ENCODE data around the gene ALK. TPM values are rescaled to one million over a fixed set of nuclear protein-coding genes. Genes with fewer than 3 reads are reported as not detected.

The ALK gene
- total and polyA plus RNA-seq, 7 donors: 0.31 to 2.9 (median 1.2) TPM; not detected in 1

- no peaks in the 10 kb centered on the region for H3K36me3 ChIP-seq
- H3K27ac ChIP-seq: no peak overlapping the region
- no peaks in the 10 kb centered on the region for H3K27me3 ChIP-seq
- no peak for DNase-seq
- H3K4me1 ChIP-seq: peaks cover 0 to 10% (median 0%) of the 10 kb centered on the region in 4 donors
- intact Hi-C loops (cut with DNase I): no loop called here
- no peaks in the 10 kb centered on the region for H3K9me3 ChIP-seq
- H3K4me3 ChIP-seq: no peak overlapping the region
- TF ChIP-seq, protein P1, sequence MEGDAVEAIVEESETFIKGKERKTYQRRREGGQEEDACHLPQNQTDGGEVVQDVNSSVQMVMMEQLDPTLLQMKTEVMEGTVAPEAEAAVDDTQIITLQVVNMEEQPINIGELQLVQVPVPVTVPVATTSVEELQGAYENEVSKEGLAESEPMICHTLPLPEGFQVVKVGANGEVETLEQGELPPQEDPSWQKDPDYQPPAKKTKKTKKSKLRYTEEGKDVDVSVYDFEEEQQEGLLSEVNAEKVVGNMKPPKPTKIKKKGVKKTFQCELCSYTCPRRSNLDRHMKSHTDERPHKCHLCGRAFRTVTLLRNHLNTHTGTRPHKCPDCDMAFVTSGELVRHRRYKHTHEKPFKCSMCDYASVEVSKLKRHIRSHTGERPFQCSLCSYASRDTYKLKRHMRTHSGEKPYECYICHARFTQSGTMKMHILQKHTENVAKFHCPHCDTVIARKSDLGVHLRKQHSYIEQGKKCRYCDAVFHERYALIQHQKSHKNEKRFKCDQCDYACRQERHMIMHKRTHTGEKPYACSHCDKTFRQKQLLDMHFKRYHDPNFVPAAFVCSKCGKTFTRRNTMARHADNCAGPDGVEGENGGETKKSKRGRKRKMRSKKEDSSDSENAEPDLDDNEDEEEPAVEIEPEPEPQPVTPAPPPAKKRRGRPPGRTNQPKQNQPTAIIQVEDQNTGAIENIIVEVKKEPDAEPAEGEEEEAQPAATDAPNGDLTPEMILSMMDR (IDR thresholded peaks at IDR 0.05): no peak
- TF ChIP-seq POLR2AphosphoS5 (IDR thresholded peaks at IDR 0.05): no peak
- no peak for TF ChIP-seq EP300 (IDR thresholded peaks at IDR 0.05)
- TF ChIP-seq POLR2A (IDR thresholded peaks at IDR 0.05): no peak
- WGBS, 2 donors: 75 to 86% methylated on average over 3 of the region's 3 CpGs
Measured at GRCh38 chr2:29697181-29697580, 224.2 kb downstream of the ALK start.

GRCh38 chr2:29694741-29695140, 226.6 kb downstream of the ALK start:
- no peak overlapping the region for H3K27ac ChIP-seq
- no peak overlapping the region for H3K4me3 ChIP-seq
- H3K27me3 ChIP-seq: no peaks in the 10 kb centered on the region
- WGBS, 2 donors: 87 to 91% methylated on average over 5 of the region's 5 CpGs
- no peak for DNase-seq
- peaks cover 0 to 10% (median 0%) of the 10 kb centered on the region in 4 donors for H3K4me1 ChIP-seq
- no peaks in the 10 kb centered on the region for H3K9me3 ChIP-seq
- TF ChIP-seq EP300 (IDR thresholded peaks at IDR 0.05) (no peak), POLR2AphosphoS5 (IDR thresholded peaks at IDR 0.05) (no peak), POLR2A (IDR thresholded peaks at IDR 0.05) (no peak)
- TF ChIP-seq, protein P1 (IDR thresholded peaks at IDR 0.05): no peak
- intact Hi-C loops (cut with DNase I): no loop called here
- no peaks in the 10 kb centered on the region for H3K36me3 ChIP-seq

DNA sequence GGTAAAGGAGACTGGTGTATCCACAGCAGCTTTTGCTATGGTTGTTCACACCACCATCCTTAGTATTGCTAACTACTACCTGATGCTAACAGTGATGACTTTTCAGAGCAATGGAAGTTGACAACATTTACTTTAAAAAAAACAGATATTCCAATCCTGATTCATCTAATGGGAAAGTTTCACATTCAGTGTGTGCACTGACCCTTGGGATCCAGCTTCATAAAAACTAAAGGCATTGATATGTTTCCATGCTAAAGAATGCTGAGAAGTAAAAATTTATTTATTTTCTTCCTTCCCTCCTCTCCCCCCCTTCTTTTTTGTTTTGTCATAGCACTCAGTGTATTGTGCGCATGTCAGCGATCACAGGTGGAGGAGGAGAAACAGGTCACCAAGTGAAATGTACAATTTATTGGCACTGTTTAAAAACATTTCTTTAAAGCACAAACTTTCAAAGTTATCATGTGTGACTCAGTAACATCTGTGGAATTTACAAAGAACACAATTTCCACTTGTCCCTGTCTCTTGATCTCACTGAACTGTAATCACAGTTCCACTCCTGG, 229.9 kb downstream of the ALK start:
- intact Hi-C loops (cut with DNase I): no loop called here
- TF ChIP-seq POLR2AphosphoS5 (IDR thresholded peaks at IDR 0.05) (no peak), EP300 (IDR thresholded peaks at IDR 0.05) (no peak), POLR2A (IDR thresholded peaks at IDR 0.05) (no peak)
- TF ChIP-seq, protein P1 (IDR thresholded peaks at IDR 0.05): no peak
- 97 to 98% methylated on average over 2 of the region's 2 CpGs for WGBS, 2 donors

GRCh38 chr2:29689666-29690065, 231.7 kb downstream of the ALK start:
- no peak for TF ChIP-seq POLR2A (IDR thresholded peaks at IDR 0.05)
- no peak for TF ChIP-seq POLR2AphosphoS5 (IDR thresholded peaks at IDR 0.05)
- TF ChIP-seq, protein P1 (IDR thresholded peaks at IDR 0.05): no peak
- no peak for TF ChIP-seq EP300 (IDR thresholded peaks at IDR 0.05)
- Histone ChIP-seq H3K4me3 (no peak overlapping the region), H3K27me3 (no peaks in the 10 kb centered on the region), H3K36me3 (no peaks in the 10 kb centered on the region), H3K9me3 (no peaks in the 10 kb centered on the region), H3K4me1 (no peaks in the 10 kb centered on the region), H3K27ac (no peak overlapping the region)
- 91 to 92% methylated on average over 5 of the region's 5 CpGs for WGBS, 2 donors
- no peak for DNase-seq
- intact Hi-C loops (cut with DNase I): no loop called here

More for the DNA sequence above, 229.9 kb downstream of the ALK start:
- DNase-seq: no peak
- H3K4me1 ChIP-seq: no peaks in the 10 kb centered on the region
- H3K4me3 ChIP-seq: no peak overlapping the region
- no peak overlapping the region for H3K27ac ChIP-seq
- no peaks in the 10 kb centered on the region for H3K27me3 ChIP-seq
- H3K36me3 ChIP-seq: no peaks in the 10 kb centered on the region
- no peaks in the 10 kb centered on the region for H3K9me3 ChIP-seq

DNA sequence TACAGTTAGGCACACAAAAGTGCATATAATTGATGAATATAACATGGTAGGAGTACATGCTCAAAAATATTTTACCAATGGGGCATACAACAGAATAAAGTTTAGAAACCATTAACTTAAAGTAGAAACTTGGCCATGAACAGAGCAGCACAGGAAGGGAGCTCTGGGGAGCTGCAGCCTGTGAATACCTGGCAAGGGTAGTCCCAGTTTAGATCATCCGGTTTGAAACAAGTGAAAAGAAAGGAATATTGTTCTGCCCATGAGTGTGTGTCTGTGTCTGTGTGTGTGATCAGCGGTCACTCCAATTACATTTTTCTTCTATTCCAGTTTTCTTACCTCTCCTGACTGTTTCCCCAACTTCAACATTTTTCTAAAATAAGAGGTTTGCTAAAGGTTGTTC, 233.0 kb downstream of the ALK start:
- Histone ChIP-seq H3K27me3 (no peaks in the 10 kb centered on the region), H3K36me3 (no peaks in the 10 kb centered on the region), H3K9me3 (no peaks in the 10 kb centered on the region), H3K27ac (no peak overlapping the region), H3K4me3 (no peak overlapping the region), H3K4me1 (no peaks in the 10 kb centered on the region)
- 49 to 71% methylated on average over 2 of the region's 2 CpGs for WGBS, 2 donors
- intact Hi-C loops (cut with DNase I): no loop called here
- TF ChIP-seq, protein P1 (IDR thresholded peaks at IDR 0.05): no peak
- no peak for TF ChIP-seq EP300 (IDR thresholded peaks at IDR 0.05)
- DNase-seq: no peak

All from sigmoid colon (tissue), 7 donors.